Uterus (tissue), 4 donors: ENCODE data around the gene MUS81. TPM values are rescaled to one million over a fixed set of nuclear protein-coding genes. Genes with fewer than 3 reads are reported as not detected.

Source experiments
- DNase-seq, 2 donors: peaks; one replicate each; pipeline ENCODE4 v3.0.0-alpha.2; 2019 to 2020
- H3K27ac ChIP-seq, 2 donors: fragments of 200-600 bp; sonication (generic); 1 replicate in 1 of 2; 2 replicates in 1 of 2; pipeline ENCODE4 v1.5.1; 2016 to 2018
- H3K27me3 ChIP-seq, 2 donors: fragments of 200-600 bp; sonication (generic); one replicate each; pipeline ENCODE4 v1.5.1; 2018 to 2019; ENCODE audit warnings: control low read depth in 1 of 2
- H3K36me3 ChIP-seq, 2 donors: fragments of 200-600 bp; sonication (generic); one replicate each; pipeline ENCODE4 v1.5.1; 2019; ENCODE audit warnings: control low read depth in 1 of 2
- H3K4me1 ChIP-seq, 2 donors: fragments of 200-600 bp; sonication (generic); one replicate each; pipeline ENCODE4 v1.5.1; 2018 to 2019; ENCODE audit warnings: control low read depth in 1 of 2
- H3K4me3 ChIP-seq, 2 donors: fragments of 200-600 bp; sonication (generic); 1 replicate in 1 of 2; 2 replicates in 1 of 2; pipeline ENCODE4 v1.5.1; 2018 to 2019; ENCODE audit warnings: mild to moderate bottlenecking in 1 of 2
- H3K9me3 ChIP-seq, 2 donors: fragments of 200-600 bp; sonication (generic); one replicate each; pipeline ENCODE4 v1.5.1; 2019; ENCODE audit warnings: control low read depth in 1 of 2
- POLR2A ChIP-seq, 2 donors: fragments of 450-650 bp; IDR thresholded peaks; one replicate each; pipeline ENCODE4 v1.6.1; 2016; ENCODE audit warnings: antibody characterized with exemption in 2 of 2, mild to moderate bottlenecking in 1 of 2, moderate library complexity in 1 of 2
- intact Hi-C: fragments of 100-400 bp; cut with DNase I; formaldehyde crosslinking; loops from one replicate; pipeline ENCODE4 v1.15.1; 2023; ENCODE audit warnings: low total_unique reads
- total RNA-seq, 4 donors: library from RNA; depleted of rRNA in 3 of 4; stranded (reverse); fragments of >200 nt in 3 of 4; gene quantifications; one replicate each; pipeline versions ENCODE4 v1.1.0 to v1.2.4, GENCODE V29; 2014 to 2023
- TF ChIP-seq, protein P1 (sequence below), 4 experiments: fragments of 200-600 bp in 2 of 4; fragments of 450-650 bp in 2 of 4; sonication (generic) in 2 of 4; IDR thresholded peaks; one replicate each; pipeline ENCODE4 v1.5.1; 2016 to 2019; ENCODE audit warnings: antibody characterized with exemption in 4 of 4, mild to moderate bottlenecking in 2 of 4, moderate library complexity in 1 of 4
- donor health status: DM: yes; HTN: yes; CAD: no.

MUS81 gene
- total RNA-seq, 4 donors from 2014 or later: 28.8 to 108 (median 75.0) TPM

GRCh38 chr11:65900125-65900898 lies 40.1 kb downstream of the MUS81 start, which contains the start of gene FOSL1:
Gene FOSL1, minus strand, starts transcription at chr11:65900388. Its CDS starts 49 bp downstream, at chr11:65900339.
- Histone ChIP-seq H3K27me3 (peaks cover 0 to 17% of the 10 kb centered on the region in 2 donors), H3K27ac (peak within 1 kb of the TSS in 1 of 2 donors; percentile 36), H3K9me3 (no peaks in the 10 kb centered on the region), H3K36me3 (no peaks in the 10 kb centered on the region), H3K4me3 (peak within 1 kb of the TSS; percentile 18 to 38), H3K4me1 (peaks cover 5 to 7% of the 10 kb centered on the region in 2 donors)
- peak; percentile 60 to 74 for TF ChIP-seq POLR2A (IDR thresholded peaks at IDR 0.05)
- TF ChIP-seq, protein P1, sequence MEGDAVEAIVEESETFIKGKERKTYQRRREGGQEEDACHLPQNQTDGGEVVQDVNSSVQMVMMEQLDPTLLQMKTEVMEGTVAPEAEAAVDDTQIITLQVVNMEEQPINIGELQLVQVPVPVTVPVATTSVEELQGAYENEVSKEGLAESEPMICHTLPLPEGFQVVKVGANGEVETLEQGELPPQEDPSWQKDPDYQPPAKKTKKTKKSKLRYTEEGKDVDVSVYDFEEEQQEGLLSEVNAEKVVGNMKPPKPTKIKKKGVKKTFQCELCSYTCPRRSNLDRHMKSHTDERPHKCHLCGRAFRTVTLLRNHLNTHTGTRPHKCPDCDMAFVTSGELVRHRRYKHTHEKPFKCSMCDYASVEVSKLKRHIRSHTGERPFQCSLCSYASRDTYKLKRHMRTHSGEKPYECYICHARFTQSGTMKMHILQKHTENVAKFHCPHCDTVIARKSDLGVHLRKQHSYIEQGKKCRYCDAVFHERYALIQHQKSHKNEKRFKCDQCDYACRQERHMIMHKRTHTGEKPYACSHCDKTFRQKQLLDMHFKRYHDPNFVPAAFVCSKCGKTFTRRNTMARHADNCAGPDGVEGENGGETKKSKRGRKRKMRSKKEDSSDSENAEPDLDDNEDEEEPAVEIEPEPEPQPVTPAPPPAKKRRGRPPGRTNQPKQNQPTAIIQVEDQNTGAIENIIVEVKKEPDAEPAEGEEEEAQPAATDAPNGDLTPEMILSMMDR (IDR thresholded peaks at IDR 0.05): no peak
- DNase-seq: peak; percentile 70 to 77
- intact Hi-C loops: no loop called here

DNA sequence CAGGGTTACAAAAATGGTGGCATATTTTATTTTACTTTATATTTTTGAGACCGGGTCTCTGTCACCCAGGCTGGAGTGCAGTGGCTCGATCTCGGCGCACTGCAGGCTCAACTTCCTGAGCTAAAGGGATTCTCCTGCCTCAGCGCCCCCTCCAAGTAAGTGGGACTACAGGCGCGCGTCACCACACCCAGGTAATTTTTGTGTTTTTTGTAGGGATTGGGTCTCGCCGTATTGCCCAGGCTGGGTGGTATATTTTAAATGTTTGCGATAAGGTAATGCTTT lies 40.6 kb downstream of the MUS81 start:
- Histone ChIP-seq H3K9me3 (no peaks in the 10 kb centered on the region), H3K27ac (no peak overlapping the region), H3K36me3 (no peaks in the 10 kb centered on the region), H3K4me1 (peaks cover 5 to 7% of the 10 kb centered on the region in 2 donors), H3K4me3 (no peak overlapping the region), H3K27me3 (peaks cover 0 to 17% of the 10 kb centered on the region in 2 donors)
- no peak for DNase-seq
- TF ChIP-seq, protein P1 (IDR thresholded peaks at IDR 0.05): no peak
- TF ChIP-seq POLR2A (IDR thresholded peaks at IDR 0.05): no peak
- intact Hi-C loops: no loop called here

DNA sequence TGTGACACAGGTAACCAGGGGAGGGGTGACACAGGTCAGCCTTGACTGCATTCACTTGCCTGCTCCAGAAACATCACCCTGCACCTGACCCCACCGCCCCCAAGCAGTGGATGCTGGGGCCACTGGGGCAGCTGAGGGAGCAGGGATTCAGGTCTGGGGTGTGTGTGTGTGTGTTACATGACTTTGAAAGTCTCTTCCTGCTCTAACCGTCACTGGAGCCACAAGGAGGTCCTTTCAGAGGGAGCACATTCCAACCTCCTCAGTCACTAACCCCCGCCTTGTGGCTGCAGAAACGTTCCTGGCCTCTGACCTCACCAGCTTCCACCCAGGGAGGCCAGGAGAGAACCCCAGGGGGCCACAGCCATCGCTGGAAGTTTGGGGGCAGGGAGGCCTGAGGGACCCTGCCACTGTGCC lies 42.8 kb downstream of the MUS81 start:
- Histone ChIP-seq H3K4me1 (peaks cover 5 to 7% of the 10 kb centered on the region in 2 donors), H3K9me3 (no peaks in the 10 kb centered on the region), H3K36me3 (no peaks in the 10 kb centered on the region), H3K4me3 (no peak overlapping the region), H3K27ac (no peak overlapping the region), H3K27me3 (peaks cover 0 to 17% of the 10 kb centered on the region in 2 donors)
- intact Hi-C loops: no loop called here
- no peak for TF ChIP-seq POLR2A (IDR thresholded peaks at IDR 0.05)
- TF ChIP-seq, protein P1 (IDR thresholded peaks at IDR 0.05): no peak
- no peak for DNase-seq

DNA sequence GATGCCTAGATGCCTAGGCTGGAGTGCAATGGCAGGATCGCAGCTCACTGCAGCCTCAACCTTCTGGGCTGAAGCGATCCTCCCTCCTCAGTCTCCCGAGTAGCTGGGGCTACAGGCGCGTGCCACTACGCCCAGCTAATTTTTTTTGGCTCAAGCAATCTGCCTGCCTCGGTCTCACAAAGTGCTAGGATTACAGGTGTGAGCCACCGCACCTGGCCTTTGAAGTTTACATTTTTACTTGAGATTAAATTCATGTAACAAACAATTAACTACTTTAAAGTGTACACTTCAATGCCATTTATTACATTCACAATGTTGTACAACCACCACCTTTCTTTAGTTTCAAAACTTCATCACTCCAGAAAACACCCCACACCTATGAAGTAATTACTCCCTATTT lies 43.5 kb downstream of the MUS81 start:
- Histone ChIP-seq H3K36me3 (no peaks in the 10 kb centered on the region), H3K27ac (no peak overlapping the region), H3K4me1 (peaks cover 5 to 7% of the 10 kb centered on the region in 2 donors), H3K9me3 (no peaks in the 10 kb centered on the region), H3K27me3 (peaks cover 0 to 14% of the 10 kb centered on the region in 2 donors), H3K4me3 (no peak overlapping the region)
- TF ChIP-seq POLR2A (IDR thresholded peaks at IDR 0.05): no peak
- TF ChIP-seq, protein P1 (IDR thresholded peaks at IDR 0.05): no peak
- no peak for DNase-seq
- intact Hi-C loops: no loop called here

DNA sequence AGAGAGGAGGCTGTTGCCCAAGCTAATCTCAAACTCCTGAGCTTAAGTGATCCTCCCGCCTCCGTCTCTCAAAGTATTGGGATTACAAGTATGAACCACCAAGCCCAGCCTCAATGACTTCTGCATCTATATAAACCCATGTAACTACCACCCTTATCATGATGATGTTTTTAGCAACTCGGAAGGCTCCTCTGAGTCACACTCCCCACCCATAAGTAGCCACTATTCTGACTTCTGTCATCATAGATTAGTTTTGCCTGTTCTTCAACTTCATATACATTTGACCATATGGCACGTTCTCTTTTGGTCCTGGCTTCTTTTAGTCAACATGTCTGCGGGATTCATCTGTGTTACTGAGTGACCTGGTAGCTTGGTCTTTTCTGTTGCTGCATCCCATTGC lies 46.4 kb downstream of the MUS81 start:
- intact Hi-C loops: no loop called here
- Histone ChIP-seq H3K27ac (no peak overlapping the region), H3K36me3 (no peaks in the 10 kb centered on the region), H3K4me3 (no peak overlapping the region), H3K9me3 (no peaks in the 10 kb centered on the region), H3K27me3 (no peaks in the 10 kb centered on the region), H3K4me1 (no peaks in the 10 kb centered on the region)
- TF ChIP-seq, protein P1 (IDR thresholded peaks at IDR 0.05): no peak
- no peak for TF ChIP-seq POLR2A (IDR thresholded peaks at IDR 0.05)
- DNase-seq: no peak
